ENCODE data around the gene C2orf42. TPM values are rescaled to one million over a fixed set of nuclear protein-coding genes. Genes with fewer than 3 reads are reported as not detected.

The C2orf42 gene
- total RNA-seq, 1 donor from 2014 or later = 11.0 TPM

GRCh38 chr2:70214953-70215549, 24.2 kb upstream of the C2orf42 start:
- Mint-ChIP-seq H3K27me3 (ENCODE audit: unreplicated experiment) (peaks cover 6% of the 10 kb centered on the region), H3K4me3 (ENCODE audit: unreplicated experiment) (no peak overlapping the region), H3K4me1 (ENCODE audit: low read depth, unreplicated experiment) (no peaks in the 10 kb centered on the region), H3K27ac (ENCODE audit: unreplicated experiment) (no peak overlapping the region), H3K36me3 (ENCODE audit: unreplicated experiment) (peaks cover 5% of the 10 kb centered on the region), H3K9me3 (ENCODE audit: unreplicated experiment) (peaks cover 3% of the 10 kb centered on the region)
- no peak for TF ChIP-seq CTCF (IDR thresholded peaks at IDR 0.05; ENCODE audit: partially characterized antibody, unreplicated experiment)
- no peak for DNase-seq

GRCh38 chr2:70214365-70214764, 23.5 kb upstream of the C2orf42 start:
- Mint-ChIP-seq H3K27me3 (ENCODE audit: unreplicated experiment) (peaks cover 6% of the 10 kb centered on the region), H3K27ac (ENCODE audit: unreplicated experiment) (no peak overlapping the region), H3K36me3 (ENCODE audit: unreplicated experiment) (peaks cover 5% of the 10 kb centered on the region), H3K4me1 (ENCODE audit: low read depth, unreplicated experiment) (no peaks in the 10 kb centered on the region), H3K4me3 (ENCODE audit: unreplicated experiment) (no peak overlapping the region), H3K9me3 (ENCODE audit: unreplicated experiment) (peaks cover 3% of the 10 kb centered on the region)
- no peak for TF ChIP-seq CTCF (IDR thresholded peaks at IDR 0.05; ENCODE audit: partially characterized antibody, unreplicated experiment)
- DNase-seq = no peak

GRCh38 chr2:70212298-70212932, 21.6 kb upstream of the C2orf42 start:
- no peak overlapping the region for H3K27ac Mint-ChIP-seq (ENCODE audit: unreplicated experiment)
- no peak for TF ChIP-seq CTCF (IDR thresholded peaks at IDR 0.05; ENCODE audit: partially characterized antibody, unreplicated experiment)
- DNase-seq = no peak
- H3K4me3 Mint-ChIP-seq (ENCODE audit: unreplicated experiment) = no peak overlapping the region
- H3K36me3 Mint-ChIP-seq (ENCODE audit: unreplicated experiment) = no peaks in the 10 kb centered on the region
- no peaks in the 10 kb centered on the region for H3K4me1 Mint-ChIP-seq (ENCODE audit: low read depth, unreplicated experiment)
- H3K9me3 Mint-ChIP-seq (ENCODE audit: unreplicated experiment) = no peaks in the 10 kb centered on the region
- H3K27me3 Mint-ChIP-seq (ENCODE audit: unreplicated experiment) = peaks cover 5% of the 10 kb centered on the region

GRCh38 chr2:70211595-70211994, 20.8 kb upstream of the C2orf42 start:
- Mint-ChIP-seq H3K9me3 (ENCODE audit: unreplicated experiment) (no peaks in the 10 kb centered on the region), H3K4me3 (ENCODE audit: unreplicated experiment) (no peak overlapping the region), H3K27ac (ENCODE audit: unreplicated experiment) (no peak overlapping the region), H3K27me3 (ENCODE audit: unreplicated experiment) (peaks cover 2% of the 10 kb centered on the region), H3K4me1 (ENCODE audit: low read depth, unreplicated experiment) (no peaks in the 10 kb centered on the region), H3K36me3 (ENCODE audit: unreplicated experiment) (no peaks in the 10 kb centered on the region)
- no peak for DNase-seq
- no peak for TF ChIP-seq CTCF (IDR thresholded peaks at IDR 0.05; ENCODE audit: partially characterized antibody, unreplicated experiment)

GRCh38 chr2:70204452-70204851, 13.6 kb upstream of the C2orf42 start:
- Mint-ChIP-seq H3K4me3 (ENCODE audit: unreplicated experiment) (no peak overlapping the region), H3K4me1 (ENCODE audit: low read depth, unreplicated experiment) (no peaks in the 10 kb centered on the region), H3K36me3 (ENCODE audit: unreplicated experiment) (peaks cover 4% of the 10 kb centered on the region), H3K9me3 (ENCODE audit: unreplicated experiment) (no peaks in the 10 kb centered on the region), H3K27me3 (ENCODE audit: unreplicated experiment) (no peaks in the 10 kb centered on the region), H3K27ac (ENCODE audit: unreplicated experiment) (no peak overlapping the region)
- no peak for TF ChIP-seq CTCF (IDR thresholded peaks at IDR 0.05; ENCODE audit: partially characterized antibody, unreplicated experiment)
- DNase-seq = no peak
